H9 (cell line): ENCODE data around the gene TRAPPC14. TPM values are rescaled to one million over a fixed set of nuclear protein-coding genes. Genes with fewer than 3 reads are reported as not detected.

Experiments
- DNase-seq: peaks from one replicate; pipeline ENCODE4 v3.0.0-alpha.2; 2017
- H2AFZ ChIP-seq: one replicate; pipeline ENCODE4 v1.6.1; 2013; ENCODE audit warnings: mild to moderate bottlenecking, low read length, control low read depth, moderate library complexity
- H2AK5ac ChIP-seq: 2 replicates; pipeline ENCODE4 v1.6.1; 2013; ENCODE audit warnings: low read length, control low read depth, mixed read lengths; ENCODE audit not compliant: insufficient read length
- H2BK120ac ChIP-seq: one replicate; pipeline ENCODE4 v1.6.1; 2013; ENCODE audit warnings: low read depth, mild to moderate bottlenecking, low read length, control low read depth, inconsistent platforms; ENCODE audit not compliant: poor library complexity, severe bottlenecking
- H2BK12ac ChIP-seq: 2 replicates; pipeline ENCODE4 v1.6.1; 2013; ENCODE audit warnings: low read length, control low read depth, mixed read lengths, low read depth; ENCODE audit not compliant: insufficient read length
- H2BK15ac ChIP-seq: 2 replicates; pipeline ENCODE4 v1.6.1; 2013; ENCODE audit warnings: low read depth, low read length, control low read depth
- H2BK20ac ChIP-seq: one replicate; pipeline ENCODE4 v1.6.1; 2013; ENCODE audit warnings: low read depth, mild to moderate bottlenecking, low read length, control low read depth, inconsistent platforms; ENCODE audit not compliant: poor library complexity, severe bottlenecking
- H2BK5ac ChIP-seq: 2 replicates; pipeline ENCODE4 v1.6.1; 2013; ENCODE audit warnings: low read length, control low read depth, mixed read lengths; ENCODE audit not compliant: insufficient read length
- H3K14ac ChIP-seq: 2 replicates; pipeline ENCODE4 v1.6.1; 2013; ENCODE audit warnings: low read length, control low read depth; ENCODE audit not compliant: insufficient read depth
- H3K18ac ChIP-seq: 2 replicates; pipeline ENCODE4 v1.6.1; 2013; ENCODE audit warnings: low read depth, mild to moderate bottlenecking, mixed read lengths, low read length, control low read depth; ENCODE audit not compliant: insufficient read length
- H3K23ac ChIP-seq: 2 replicates; pipeline ENCODE4 v1.6.1; 2013; ENCODE audit warnings: low read length, control low read depth, mixed read lengths, low read depth; ENCODE audit not compliant: insufficient read length
- H3K23me2 ChIP-seq: 2 replicates; pipeline ENCODE4 v1.6.1; 2013; ENCODE audit warnings: low read depth, mild to moderate bottlenecking, mixed read lengths, low read length, control low read depth; ENCODE audit not compliant: insufficient read length, poor library complexity, severe bottlenecking
- H3K27ac ChIP-seq: 2 replicates; pipeline ENCODE4 v1.5.1; 2013; ENCODE audit warnings: low read length, control low read depth, mixed read lengths, low read depth; ENCODE audit not compliant: insufficient read length
- H3K27me3 ChIP-seq: 2 replicates; pipeline ENCODE4 v1.6.1; 2013; ENCODE audit warnings: low read length, control low read depth, inconsistent platforms; ENCODE audit not compliant: insufficient read depth
- H3K4ac ChIP-seq: 2 replicates; pipeline ENCODE4 v1.6.1; 2013; ENCODE audit warnings: low read depth, mild to moderate bottlenecking, control low read depth, inconsistent platforms, low read length, moderate library complexity
- H3K4me1 ChIP-seq: 2 replicates; pipeline ENCODE4 v1.6.1; 2013; ENCODE audit warnings: low read length, control low read depth, inconsistent platforms; ENCODE audit not compliant: insufficient read depth
- H3K4me2 ChIP-seq: 2 replicates; pipeline ENCODE4 v1.6.1; 2013; ENCODE audit warnings: low read length, control low read depth, mixed read lengths; ENCODE audit not compliant: insufficient read length, insufficient read depth
- H3K56ac ChIP-seq: 2 replicates; pipeline ENCODE4 v1.6.1; 2013; ENCODE audit warnings: low read depth, mild to moderate bottlenecking, mixed read lengths, low read length, control low read depth; ENCODE audit not compliant: insufficient read length
- H3K79me1 ChIP-seq: 2 replicates; pipeline ENCODE4 v1.6.1; 2013; ENCODE audit warnings: low read depth, mild to moderate bottlenecking, moderate library complexity, low read length, control low read depth, inconsistent platforms; ENCODE audit not compliant: insufficient read depth, poor library complexity, severe bottlenecking
- H3K79me2 ChIP-seq: 2 replicates; pipeline ENCODE4 v1.6.1; 2013; ENCODE audit warnings: low read length, control low read depth, inconsistent platforms; ENCODE audit not compliant: insufficient read depth
- H3K9ac ChIP-seq: 2 replicates; pipeline ENCODE4 v1.6.1; 2013; ENCODE audit warnings: low read length, control low read depth, mixed read lengths; ENCODE audit not compliant: insufficient read length; ENCODE audit errors: extremely low read depth
- H3K9me3 ChIP-seq: one replicate; pipeline ENCODE4 v1.6.1; 2013; ENCODE audit warnings: low read depth, low read length, inconsistent platforms; ENCODE audit not compliant: control insufficient read depth
- H3T11ph ChIP-seq: one replicate; pipeline ENCODE4 v1.6.1; 2013; ENCODE audit warnings: mild to moderate bottlenecking, low read length, control low read depth, inconsistent platforms
- H4K20me1 ChIP-seq: one replicate; pipeline ENCODE4 v1.6.1; 2013; ENCODE audit not compliant: control insufficient read depth, insufficient read length, insufficient read depth
- H4K5ac ChIP-seq: 2 replicates; pipeline ENCODE4 v1.6.1; 2013; ENCODE audit warnings: low read depth, mild to moderate bottlenecking, mixed read lengths, low read length, control low read depth; ENCODE audit not compliant: insufficient read length
- H4K8ac ChIP-seq: replicated peaks from 2 replicates; pipeline ENCODE4 v1.6.1; 2013; ENCODE audit warnings: low read length, control low read depth, mixed read lengths, low read depth; ENCODE audit not compliant: insufficient read length
- H4K91ac ChIP-seq: 2 replicates; pipeline ENCODE4 v1.6.1; 2013; ENCODE audit warnings: low read depth, mild to moderate bottlenecking, moderate library complexity, mixed read lengths, low read length, control low read depth; ENCODE audit not compliant: insufficient read length
- H3K27ac Mint-ChIP-seq, 3 experiments: 2 replicates in 2 of 3; 3 replicates in 1 of 3; pipeline ENCODE4 v1.8.0; 2020 to 2021; ENCODE audit warnings: mixed read lengths in 3 of 3, mild to moderate bottlenecking in 1 of 3, moderate library complexity in 1 of 3
- H3K27me3 Mint-ChIP-seq: 2 replicates; pipeline ENCODE4 v1.8.0; 2021; ENCODE audit warnings: low read depth, mild to moderate bottlenecking, moderate library complexity, mixed read lengths
- H3K36me3 Mint-ChIP-seq, 3 experiments: 2 replicates in 2 of 3; 3 replicates in 1 of 3; pipeline ENCODE4 v1.8.0; 2020 to 2021; ENCODE audit warnings: low read depth in 3 of 3, mixed read lengths in 3 of 3; ENCODE audit not compliant: insufficient read depth in 1 of 3
- H3K4me1 Mint-ChIP-seq, 2 experiments: 2 replicates each; pipeline ENCODE4 v1.8.0; 2020; ENCODE audit warnings: mixed read lengths in 2 of 2
- H3K4me3 Mint-ChIP-seq, 2 experiments: 2 replicates in 1 of 2; 3 replicates in 1 of 2; pipeline ENCODE4 v1.8.0; 2020 to 2021; ENCODE audit warnings: mild to moderate bottlenecking in 2 of 2, mixed read lengths in 2 of 2, moderate library complexity in 1 of 2
- H3K9me3 Mint-ChIP-seq, 2 experiments: 2 replicates in 1 of 2; 3 replicates in 1 of 2; pipeline ENCODE4 v1.8.0; 2020; ENCODE audit warnings: mild to moderate bottlenecking in 2 of 2, mixed read lengths in 2 of 2, moderate library complexity in 1 of 2
- WGBS: extraction: QIAGEN DNeasy Blood & Tissue Kit; methylation state at CpG from one replicate; pipeline ENCODE4 v1.1.7; 2013; ENCODE audit warnings: missing lambda C conversion rate, low lambda C conversion rate, mixed read lengths; ENCODE audit not compliant: insufficient read length; ENCODE audit errors: extremely low coverage; 5-methylcytosine and 5-hydroxymethylcytosine counted together
- total RNA-seq: library from RNA; stranded (reverse); gene quantifications from 2 replicates; pipeline ENCODE4 v1.2.1, GENCODE V29; 2021
- TF ChIP-seq, protein P1 (sequence below): fragments of 200-600 bp; sonication (generic); conservative IDR thresholded peaks from 3 replicates; pipeline ENCODE4 v1.8.0; 2021; ENCODE audit warnings: antibody characterized with exemption, mild to moderate bottlenecking

Gene TRAPPC14
- total RNA-seq, 1 experiment from 2014 or later = 32.8 TPM

DNA sequence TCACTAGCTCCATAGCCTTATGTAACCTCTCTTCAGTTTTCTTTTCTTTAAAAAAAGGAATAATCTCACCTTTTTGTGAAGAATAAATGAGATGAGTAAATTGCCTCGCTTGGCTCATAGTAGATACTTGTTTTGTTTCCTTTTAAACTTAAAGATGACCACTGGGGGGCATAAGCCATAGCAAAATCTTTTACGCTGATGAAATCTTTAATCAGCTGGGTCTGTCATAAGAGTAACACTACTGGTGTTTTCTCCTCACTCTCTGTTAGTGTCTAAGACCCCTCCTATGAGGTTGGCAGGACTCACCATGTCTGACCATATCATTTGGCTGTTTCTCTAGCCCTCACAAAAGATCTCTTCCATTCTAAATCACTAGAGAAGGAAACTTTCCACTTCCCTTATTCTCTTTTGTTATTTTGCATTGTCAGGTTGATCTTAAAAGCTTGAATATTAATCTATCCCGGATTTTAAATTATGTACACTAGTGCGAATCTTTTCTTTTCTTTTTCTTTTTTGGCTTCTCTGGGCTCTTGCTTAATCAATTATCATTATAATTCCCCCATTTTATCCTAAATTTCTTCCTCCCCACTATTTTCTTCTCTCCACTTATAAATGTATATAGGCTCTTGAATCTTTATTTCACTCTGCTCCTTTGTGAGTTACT lies 31.7 kb upstream of the TRAPPC14 start:
- Mint-ChIP-seq H3K4me3 (no peak overlapping the region), H3K36me3 (no peaks in the 10 kb centered on the region), H3K27ac (no peak overlapping the region), H3K4me1 (peaks cover 2 to 3% of the 10 kb centered on the region in 2 experiments; a peak in 2 of 4 replicates), H3K9me3 (no peaks in the 10 kb centered on the region), H3K27me3 (peaks cover 14% of the 10 kb centered on the region)
- no peaks in the 10 kb centered on the region; the same call in 1 of the 2 replicates for H3K27me3 ChIP-seq
- no peak overlapping the region for H3K14ac ChIP-seq
- no peak overlapping the region for H2BK12ac ChIP-seq
- H3K56ac ChIP-seq = no peak overlapping the region
- H3K23me2 ChIP-seq = no peaks in the 10 kb centered on the region
- no peak overlapping the region for H2BK15ac ChIP-seq
- no peak overlapping the region for H3K4ac ChIP-seq
- no peaks in the 10 kb centered on the region for H3K79me1 ChIP-seq
- H3K4me1 ChIP-seq = no peaks in the 10 kb centered on the region
- no peaks in the 10 kb centered on the region for H4K20me1 ChIP-seq
- H2BK20ac ChIP-seq = no peak overlapping the region
- H3K4me2 ChIP-seq = no peak overlapping the region
- DNase-seq = no peak
- H4K91ac ChIP-seq = no peak overlapping the region
- no peak overlapping the region for H2AK5ac ChIP-seq
- H3K9me3 ChIP-seq = no peaks in the 10 kb centered on the region
- no peak overlapping the region for H3K23ac ChIP-seq
- TF ChIP-seq, protein P1, sequence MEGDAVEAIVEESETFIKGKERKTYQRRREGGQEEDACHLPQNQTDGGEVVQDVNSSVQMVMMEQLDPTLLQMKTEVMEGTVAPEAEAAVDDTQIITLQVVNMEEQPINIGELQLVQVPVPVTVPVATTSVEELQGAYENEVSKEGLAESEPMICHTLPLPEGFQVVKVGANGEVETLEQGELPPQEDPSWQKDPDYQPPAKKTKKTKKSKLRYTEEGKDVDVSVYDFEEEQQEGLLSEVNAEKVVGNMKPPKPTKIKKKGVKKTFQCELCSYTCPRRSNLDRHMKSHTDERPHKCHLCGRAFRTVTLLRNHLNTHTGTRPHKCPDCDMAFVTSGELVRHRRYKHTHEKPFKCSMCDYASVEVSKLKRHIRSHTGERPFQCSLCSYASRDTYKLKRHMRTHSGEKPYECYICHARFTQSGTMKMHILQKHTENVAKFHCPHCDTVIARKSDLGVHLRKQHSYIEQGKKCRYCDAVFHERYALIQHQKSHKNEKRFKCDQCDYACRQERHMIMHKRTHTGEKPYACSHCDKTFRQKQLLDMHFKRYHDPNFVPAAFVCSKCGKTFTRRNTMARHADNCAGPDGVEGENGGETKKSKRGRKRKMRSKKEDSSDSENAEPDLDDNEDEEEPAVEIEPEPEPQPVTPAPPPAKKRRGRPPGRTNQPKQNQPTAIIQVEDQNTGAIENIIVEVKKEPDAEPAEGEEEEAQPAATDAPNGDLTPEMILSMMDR = peak; percentile 53
- no peak overlapping the region for H3K27ac ChIP-seq
- H3K18ac ChIP-seq = no peak overlapping the region
- H3T11ph ChIP-seq = no peak overlapping the region
- H2AFZ ChIP-seq = no peak overlapping the region
- no peak overlapping the region for H3K9ac ChIP-seq
- WGBS = no CpG with 5 or more reads among the region's 4 CpGs
- no peak overlapping the region for H4K8ac ChIP-seq
- no peak overlapping the region for H2BK120ac ChIP-seq
- no peak overlapping the region for H4K5ac ChIP-seq
- H2BK5ac ChIP-seq = no peak overlapping the region
- no peaks in the 10 kb centered on the region for H3K79me2 ChIP-seq
